ENCODE measurements around the gene ADRB1.

The ADRB1 gene

DNA sequence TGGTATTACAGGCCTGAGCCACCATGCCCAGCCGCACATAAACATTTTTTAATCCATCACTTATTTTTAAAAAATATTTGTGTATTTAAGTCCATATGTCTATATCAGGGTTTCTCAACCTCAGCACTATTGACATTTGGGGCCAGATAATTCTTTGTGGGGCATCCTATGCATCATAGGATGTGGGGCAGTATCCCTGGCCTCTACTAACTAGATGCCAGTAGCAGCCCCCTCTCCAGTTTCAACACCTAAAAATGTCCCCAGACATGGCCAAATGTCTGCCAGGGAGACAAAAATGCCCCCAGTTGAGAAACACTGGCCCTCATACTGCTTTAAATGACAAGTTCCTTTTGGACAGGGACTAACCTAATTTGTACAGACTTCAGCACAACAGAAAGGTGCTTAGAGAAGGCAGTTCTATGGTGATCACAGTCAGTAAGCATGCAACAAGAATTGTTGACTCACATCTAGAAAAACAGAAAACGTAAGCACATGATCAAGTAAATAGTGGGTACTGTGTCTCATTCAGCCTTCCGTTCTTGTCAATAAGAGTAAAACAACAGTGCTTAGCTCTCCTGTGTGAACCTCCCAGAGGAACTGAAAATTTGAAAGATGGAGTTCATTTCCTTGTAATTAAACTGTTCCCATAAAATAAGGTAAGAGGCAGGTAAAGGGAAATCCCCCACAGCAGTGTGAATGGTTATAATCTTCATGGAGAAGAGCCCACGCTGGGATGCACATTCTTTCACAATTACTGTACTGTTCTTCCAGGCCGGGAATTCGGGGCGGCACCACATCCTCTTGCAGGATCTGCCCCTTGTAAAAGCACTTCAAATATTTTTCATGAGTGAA lies 17.3 kb upstream of the ADRB1 start:
- FAIRE-seq (no peak), DNase-seq (ENCODE audit: low spot score) (peak; percentile 61)

DNA sequence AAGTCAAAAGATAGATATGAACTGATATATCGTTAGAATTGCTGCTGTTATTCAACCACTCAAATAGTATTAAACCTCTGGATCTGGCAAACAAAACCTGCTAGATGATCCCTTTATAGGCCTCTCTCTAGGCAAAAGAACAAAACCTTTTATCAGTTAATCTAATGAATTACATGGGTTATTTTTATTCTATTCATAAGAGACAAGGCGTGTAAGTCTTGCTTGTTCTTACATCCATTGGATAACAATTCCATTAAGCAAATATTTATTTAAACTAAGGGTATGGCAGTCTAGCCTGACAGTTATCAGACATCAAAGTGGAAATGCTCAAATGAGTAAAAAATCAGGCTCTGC lies 16.6 kb upstream of the ADRB1 start:
- DNase-seq (ENCODE audit: low spot score) = no peak
- no peak for FAIRE-seq

DNA sequence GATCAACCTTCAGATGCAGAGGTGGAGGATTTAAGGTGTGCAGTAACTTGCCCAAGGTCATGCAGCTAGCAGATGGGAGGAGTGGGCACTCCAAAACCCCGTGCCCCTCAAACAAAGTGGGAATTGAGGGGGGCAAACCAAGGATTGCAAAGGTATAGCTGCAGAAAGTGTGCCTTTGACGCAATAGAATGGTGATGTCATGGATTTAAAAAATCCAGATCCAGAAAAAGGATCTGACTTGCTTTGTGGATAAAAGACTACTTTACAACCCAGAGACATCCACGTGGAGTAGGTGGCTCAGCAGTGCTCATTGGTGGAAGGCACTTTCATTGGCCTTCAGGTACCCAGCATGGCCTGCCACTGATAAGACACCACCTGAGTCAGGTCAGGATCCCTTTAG lies 15.7 kb upstream of the ADRB1 start:
- no peak for FAIRE-seq
- DNase-seq (ENCODE audit: low spot score) = no peak

DNA sequence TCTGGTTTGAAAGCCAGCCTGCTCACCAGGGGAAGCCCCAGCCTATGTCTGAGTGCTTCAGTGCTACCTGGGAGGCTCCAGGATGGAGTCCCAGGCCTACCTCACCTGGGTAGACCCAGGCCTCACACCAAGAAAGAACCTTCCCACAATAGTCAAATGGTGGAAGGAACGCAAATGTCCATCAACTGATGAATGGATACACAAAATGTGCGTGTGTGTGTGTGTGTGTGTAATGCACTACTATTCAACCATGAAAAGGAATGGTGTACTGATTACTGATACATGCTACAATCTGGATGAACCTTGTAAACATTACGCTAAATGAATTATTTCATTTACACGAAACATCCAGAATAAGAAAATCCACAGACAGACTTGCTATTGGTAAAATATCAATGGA lies 15.2 kb upstream of the ADRB1 start:
- FAIRE-seq (peak; percentile 5), DNase-seq (ENCODE audit: low spot score) (no peak)

DNA sequence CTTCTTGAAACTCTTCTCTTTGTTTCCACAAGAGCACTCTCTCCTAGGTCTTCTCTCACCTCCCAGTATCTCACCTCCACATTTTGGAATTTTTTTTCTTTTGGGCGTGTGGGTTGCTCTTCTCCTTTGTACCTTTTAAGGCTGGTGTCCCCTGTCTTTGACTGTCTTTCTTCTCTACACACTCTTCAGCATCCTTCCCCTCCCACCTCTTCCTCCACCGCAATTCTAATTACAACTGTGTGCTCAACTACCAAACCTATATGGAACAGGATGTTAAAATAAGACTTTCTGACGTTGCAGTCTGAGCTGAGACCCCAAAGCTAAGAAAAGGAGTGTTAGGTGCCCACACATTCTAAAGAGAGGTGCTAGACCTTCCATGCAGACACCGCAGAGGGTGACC lies 14.0 kb upstream of the ADRB1 start:
- no peak for DNase-seq (ENCODE audit: low spot score)
- no peak for FAIRE-seq

DNA sequence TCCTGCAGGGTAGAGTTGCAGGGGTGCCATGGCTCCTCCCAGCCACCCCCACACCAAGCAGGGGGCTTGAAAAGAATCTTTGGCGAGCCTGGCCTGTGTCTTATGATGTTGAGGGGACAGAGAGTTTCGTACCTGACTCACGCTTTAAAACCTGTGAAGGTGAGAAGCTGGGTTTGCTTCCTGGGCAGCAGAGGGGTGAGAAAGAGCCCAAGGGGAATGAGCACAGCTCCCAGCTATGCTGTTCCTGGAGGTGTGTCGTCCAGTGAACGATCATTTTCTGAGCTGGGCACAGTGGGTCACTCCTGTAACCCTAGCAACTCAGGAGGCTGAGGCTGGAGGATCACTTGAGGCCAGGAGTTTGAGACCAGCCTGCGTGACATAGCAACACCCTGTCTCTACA lies 13.5 kb upstream of the ADRB1 start:
- FAIRE-seq (no peak), DNase-seq (ENCODE audit: low spot score) (no peak)

DNA sequence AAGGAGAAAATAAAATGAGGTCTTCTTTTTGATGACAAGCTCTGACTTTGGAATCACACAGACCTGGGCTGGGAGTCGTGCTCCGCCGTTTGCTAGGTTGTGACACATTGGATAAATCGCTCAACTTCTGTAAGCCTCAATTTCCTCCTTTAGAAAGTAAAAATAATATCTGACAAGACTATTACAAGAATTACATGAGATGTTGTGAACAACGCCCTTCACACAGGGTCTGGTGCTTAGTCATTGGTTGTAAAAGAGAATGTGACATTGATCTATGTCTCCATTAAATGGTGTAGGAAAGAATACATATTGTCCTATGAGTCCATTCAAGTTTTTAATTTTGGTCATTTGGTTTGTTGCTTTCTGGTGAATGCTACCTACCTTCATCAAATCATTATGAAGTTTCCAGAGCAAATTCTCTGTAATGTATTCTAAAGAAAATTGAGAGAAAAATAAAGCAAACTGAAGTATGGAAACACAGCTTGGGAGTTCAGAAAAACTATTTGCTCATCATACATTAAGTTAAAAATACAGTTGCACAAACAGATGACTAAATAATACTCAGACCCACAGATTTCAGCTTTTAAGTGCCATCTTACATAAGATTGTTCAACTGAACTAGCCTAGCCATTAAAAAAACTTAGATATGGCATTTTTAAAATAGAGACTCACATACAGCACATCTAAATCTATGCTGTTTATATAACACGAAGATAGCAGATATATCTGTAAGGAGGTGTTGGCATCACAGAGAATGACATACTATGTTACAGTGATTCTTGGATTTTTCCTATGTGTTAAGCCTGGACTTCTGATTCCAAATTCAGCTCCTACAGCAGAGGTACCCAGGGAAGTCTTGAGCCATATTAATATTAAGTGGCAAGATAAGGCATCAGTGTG lies 12.3 kb upstream of the ADRB1 start:
- FAIRE-seq = no peak

DNA sequence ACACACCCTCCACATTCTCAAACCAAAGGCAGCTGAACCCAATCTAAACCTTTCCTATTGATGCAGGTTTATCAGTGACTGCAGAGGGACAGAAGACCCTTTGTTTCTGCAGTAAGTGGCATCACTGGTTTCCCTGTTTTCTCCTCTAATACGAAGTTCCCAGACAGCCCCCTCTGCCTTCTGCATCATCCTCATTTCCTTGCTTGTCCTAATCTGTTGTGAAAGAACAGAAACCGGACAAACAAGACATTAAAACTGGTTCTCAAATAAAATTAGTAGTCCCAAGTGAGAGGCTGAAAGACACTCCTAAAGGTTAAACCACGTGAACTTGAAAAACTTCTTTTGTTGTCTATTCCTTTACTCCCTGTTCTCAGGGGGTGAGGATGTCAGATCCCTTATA lies 10.1 kb upstream of the ADRB1 start:
- FAIRE-seq (no peak), DNase-seq (ENCODE audit: low spot score) (no peak)

More for the DNA sequence above, 12.3 kb upstream of the ADRB1 start:
- no peak for DNase-seq (ENCODE audit: low spot score)

DNA sequence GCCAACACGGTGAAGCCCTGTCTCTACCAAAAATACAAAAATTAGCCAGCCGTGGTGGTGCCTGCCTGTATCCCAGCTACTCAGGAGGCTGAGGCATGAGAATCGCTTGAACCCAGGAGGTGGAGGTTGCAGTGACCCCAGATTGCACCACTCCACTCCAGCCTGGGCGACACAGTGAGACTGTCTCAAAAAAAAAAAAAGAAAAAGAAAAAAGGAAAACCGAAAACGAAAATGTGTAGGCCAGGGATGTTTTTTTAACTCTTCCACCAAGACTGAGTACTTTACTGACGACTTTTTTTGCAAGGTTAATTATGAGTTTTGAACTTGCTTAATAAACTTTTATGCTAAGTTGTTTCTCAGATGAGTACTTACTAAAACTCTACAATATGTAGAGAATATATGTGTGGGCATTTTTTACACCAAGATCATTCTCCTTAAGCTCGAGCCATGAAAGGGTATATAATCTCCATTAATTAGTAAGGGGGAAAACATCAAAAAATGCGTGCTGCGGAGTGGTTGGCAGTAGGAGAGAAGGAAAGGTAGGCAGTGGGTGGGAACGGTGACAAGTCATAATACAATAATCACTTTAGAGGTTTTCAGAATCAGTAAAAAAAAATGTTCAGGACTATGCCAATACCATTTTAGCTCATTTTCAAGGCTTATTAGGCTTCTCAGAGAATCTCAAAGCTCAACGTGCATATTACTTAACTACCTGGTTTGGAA lies 8.6 kb upstream of the ADRB1 start:
- DNase-seq (ENCODE audit: low spot score) (no peak), FAIRE-seq (no peak)

DNA sequence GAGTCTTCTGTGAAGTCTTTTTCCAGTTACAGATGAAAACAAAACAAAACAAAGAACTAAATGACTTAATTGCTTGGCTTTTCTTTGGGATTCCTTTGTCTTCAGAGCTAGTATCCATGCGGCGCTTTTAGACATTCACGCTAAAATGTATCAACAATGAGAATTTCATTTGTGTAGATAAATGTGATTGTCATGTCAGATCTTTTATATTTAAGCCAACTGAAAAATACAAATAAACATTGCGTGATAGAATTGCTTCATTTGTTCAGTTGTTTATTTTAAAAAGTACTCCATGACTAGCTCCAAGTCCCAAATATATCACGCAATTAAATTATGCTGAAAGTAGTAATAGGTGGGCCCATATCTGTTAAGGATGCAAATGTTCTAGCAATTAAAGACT lies 7.9 kb upstream of the ADRB1 start:
- DNase-seq (ENCODE audit: low spot score) (no peak), FAIRE-seq (no peak)

DNA sequence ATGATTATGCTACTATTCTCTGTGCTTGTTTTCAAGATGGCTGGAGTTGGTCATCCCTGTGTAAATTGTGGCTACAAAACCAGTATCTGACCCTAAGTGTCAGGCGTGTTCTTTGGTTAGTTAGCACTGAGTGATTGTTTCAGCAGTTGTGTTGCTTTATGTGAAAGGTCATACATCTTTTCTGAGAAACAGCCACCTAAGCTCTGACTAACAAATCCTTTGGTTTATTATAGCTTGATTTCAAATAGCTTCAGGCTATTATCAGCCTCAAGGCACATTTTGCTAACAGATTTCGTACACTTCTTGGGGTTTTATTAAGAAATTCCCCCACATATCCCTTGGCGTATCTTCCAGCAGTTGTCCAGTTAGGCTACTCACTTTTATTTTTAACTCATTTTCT lies 4.8 kb upstream of the ADRB1 start:
- DNase-seq (ENCODE audit: low spot score) (no peak), FAIRE-seq (no peak)

DNA sequence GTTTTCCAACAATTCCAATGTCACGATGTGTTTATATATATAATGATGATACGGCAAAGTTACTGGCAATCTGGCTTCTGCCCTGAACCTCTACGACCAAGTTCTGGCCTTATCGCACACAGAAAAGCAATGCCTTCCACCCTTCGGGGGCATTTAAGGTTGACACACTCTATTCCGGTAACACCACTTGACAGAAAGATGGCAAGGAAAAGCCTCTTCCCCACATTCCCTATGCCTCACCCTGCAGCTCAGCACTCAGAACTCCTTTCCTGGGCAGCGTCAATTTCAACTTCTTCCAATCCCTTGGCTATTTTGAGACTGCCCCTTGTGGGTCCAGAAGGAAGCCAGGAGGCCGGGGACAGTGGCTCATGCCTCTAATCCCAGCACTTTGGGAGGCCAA lies 2.5 kb upstream of the ADRB1 start:
- DNase-seq (ENCODE audit: low spot score) = no peak
- no peak for FAIRE-seq

DNA sequence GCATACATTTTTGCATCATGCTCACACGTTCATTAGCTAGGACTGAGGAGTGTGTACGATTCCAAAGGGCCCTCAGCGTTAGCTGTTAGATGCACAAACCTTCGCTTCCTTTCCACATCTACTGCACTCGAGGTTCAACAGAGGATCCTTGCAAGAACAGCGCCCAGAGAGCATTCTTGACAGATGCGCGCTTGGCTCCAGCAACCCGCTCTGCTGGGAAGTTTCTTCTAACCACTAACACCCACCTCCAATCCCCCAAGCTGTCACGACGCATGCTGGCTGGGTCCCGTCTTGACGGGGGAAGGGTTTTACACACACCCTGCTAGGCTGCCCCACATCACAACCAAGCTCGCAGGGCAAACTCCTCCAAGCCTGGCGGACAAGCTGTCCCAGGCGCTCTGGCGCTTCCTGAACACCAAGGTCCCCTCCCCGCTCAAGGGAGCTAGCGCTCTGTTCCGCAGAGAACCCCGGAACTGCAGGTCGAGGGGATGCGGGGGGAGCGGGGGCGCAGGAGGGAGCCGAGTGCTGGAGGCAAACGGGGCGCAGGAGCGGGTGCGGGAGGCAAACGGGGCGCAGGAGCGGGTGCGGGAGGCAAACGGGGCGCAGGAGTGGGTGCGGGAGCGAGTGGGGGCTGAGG lies 653 bp upstream of the ADRB1 start:
- DNase-seq (ENCODE audit: low spot score) (peak; percentile 21), FAIRE-seq (peak; percentile 32)

DNA sequence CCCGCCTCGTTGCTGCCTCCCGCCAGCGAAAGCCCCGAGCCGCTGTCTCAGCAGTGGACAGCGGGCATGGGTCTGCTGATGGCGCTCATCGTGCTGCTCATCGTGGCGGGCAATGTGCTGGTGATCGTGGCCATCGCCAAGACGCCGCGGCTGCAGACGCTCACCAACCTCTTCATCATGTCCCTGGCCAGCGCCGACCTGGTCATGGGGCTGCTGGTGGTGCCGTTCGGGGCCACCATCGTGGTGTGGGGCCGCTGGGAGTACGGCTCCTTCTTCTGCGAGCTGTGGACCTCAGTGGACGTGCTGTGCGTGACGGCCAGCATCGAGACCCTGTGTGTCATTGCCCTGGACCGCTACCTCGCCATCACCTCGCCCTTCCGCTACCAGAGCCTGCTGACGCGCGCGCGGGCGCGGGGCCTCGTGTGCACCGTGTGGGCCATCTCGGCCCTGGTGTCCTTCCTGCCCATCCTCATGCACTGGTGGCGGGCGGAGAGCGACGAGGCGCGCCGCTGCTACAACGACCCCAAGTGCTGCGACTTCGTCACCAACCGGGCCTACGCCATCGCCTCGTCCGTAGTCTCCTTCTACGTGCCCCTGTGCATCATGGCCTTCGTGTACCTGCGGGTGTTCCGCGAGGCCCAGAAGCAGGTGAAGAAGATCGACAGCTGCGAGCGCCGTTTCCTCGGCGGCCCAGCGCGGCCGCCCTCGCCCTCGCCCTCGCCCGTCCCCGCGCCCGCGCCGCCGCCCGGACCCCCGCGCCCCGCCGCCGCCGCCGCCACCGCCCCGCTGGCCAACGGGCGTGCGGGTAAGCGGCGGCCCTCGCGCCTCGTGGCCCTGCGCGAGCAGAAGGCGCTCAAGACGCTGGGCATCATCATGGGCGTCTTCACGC lies 825 bp downstream of the ADRB1 start:
- no peak for DNase-seq (ENCODE audit: low spot score)
- FAIRE-seq = no peak

DNA sequence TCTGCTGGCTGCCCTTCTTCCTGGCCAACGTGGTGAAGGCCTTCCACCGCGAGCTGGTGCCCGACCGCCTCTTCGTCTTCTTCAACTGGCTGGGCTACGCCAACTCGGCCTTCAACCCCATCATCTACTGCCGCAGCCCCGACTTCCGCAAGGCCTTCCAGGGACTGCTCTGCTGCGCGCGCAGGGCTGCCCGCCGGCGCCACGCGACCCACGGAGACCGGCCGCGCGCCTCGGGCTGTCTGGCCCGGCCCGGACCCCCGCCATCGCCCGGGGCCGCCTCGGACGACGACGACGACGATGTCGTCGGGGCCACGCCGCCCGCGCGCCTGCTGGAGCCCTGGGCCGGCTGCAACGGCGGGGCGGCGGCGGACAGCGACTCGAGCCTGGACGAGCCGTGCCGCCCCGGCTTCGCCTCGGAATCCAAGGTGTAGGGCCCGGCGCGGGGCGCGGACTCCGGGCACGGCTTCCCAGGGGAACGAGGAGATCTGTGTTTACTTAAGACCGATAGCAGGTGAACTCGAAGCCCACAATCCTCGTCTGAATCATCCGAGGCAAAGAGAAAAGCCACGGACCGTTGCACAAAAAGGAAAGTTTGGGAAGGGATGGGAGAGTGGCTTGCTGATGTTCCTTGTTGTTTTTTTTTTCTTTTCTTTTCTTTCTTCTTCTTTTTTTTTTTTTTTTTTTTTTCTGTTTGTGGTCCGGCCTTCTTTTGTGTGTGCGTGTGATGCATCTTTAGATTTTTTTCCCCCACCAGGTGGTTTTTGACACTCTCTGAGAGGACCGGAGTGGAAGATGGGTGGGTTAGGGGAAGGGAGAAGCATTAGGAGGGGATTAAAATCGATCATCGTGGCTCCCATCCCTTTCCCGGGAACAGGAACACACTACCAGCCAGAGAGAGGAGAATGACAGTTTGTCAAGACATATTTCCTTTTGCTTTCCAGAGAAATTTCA lies 1.7 kb downstream of the ADRB1 start:
- no peak for FAIRE-seq
- DNase-seq (ENCODE audit: low spot score) = no peak

DNA sequence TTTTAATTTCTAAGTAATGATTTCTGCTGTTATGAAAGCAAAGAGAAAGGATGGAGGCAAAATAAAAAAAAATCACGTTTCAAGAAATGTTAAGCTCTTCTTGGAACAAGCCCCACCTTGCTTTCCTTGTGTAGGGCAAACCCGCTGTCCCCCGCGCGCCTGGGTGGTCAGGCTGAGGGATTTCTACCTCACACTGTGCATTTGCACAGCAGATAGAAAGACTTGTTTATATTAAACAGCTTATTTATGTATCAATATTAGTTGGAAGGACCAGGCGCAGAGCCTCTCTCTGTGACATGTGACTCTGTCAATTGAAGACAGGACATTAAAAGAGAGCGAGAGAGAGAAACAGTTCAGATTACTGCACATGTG lies 2.4 kb downstream of the ADRB1 start:
- DNase-seq (ENCODE audit: low spot score) = no peak
- FAIRE-seq = no peak

DNA sequence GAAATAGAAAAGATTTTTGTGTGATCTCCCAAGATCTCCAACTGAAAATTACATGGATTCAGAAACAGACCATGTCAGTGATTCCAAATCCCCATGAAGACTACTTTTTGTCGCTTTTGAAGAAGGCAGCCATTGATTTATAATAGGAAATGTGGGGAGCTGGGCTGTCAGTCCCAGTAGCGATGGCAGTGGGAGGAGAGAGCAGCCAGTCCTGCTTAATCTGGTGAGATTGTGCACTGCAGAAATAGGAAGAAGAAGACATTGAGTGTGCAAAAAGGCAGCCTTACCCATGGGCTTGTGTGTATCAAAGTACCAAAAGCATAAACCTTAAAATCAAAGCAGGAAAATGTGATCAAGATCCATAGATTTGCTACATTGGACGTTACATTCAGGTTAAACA lies 4.8 kb downstream of the ADRB1 start:
- no peak for DNase-seq (ENCODE audit: low spot score)
- FAIRE-seq = no peak

DNA sequence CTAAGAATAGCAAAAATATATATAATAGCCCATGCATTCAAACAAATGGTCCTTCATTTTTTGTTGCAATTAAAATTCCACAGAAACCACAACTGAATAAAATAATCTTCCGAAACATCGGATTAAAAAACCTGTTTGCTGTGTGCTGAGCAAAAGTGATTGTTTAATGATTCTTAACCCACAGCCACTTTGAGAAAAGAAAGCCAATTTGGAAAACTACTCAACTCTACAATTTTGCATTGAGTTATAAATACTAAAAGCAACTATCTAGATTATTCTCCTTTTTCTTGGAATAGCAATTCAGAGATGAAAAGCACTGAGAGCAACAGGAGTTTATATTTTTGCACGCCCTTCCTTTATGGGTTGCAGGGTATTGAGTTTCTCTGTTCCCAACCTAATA lies 8.0 kb downstream of the ADRB1 start:
- DNase-seq (ENCODE audit: low spot score) = no peak
- no peak for FAIRE-seq

DNA sequence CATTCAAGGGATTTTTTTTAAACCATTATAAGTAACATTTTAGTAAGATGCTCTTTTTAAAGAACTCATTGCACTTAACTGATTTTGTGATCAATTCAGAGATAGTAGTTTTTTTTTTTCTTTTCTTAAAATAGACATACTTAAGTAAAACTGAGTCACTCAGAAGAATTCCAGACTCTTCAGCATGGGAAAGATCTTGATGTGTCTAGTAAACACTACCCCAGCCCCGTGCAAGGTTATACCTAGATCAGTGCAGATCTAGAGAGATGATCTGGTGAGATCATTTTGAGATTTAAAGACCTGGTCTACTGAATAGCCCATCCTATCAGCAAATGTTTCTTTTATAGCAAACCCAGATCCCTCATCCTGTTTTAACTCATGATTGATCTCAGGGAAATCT lies 8.6 kb downstream of the ADRB1 start:
- DNase-seq (ENCODE audit: low spot score) (no peak), FAIRE-seq (no peak)
